Hematopoietic multipotent progenitor cell treated with erythropoietin and hydrocortisone succinate and interleukin-3 and kit ligand, for 8 days (in vitro differentiated cells): ENCODE data around the gene UBE2I.
A peak's percentile ranks its signal among the peaks of the same experiment; 100 is the strongest.

ENCODE experiments used
- DNase-seq: peaks from one replicate; pipeline ENCODE4 v3.0.0-alpha.2; 2015

UBE2I gene

GRCh38 chr16:1330931-1331711 is 21.7 kb downstream of the UBE2I start:
- no peak for DNase-seq

DNA sequence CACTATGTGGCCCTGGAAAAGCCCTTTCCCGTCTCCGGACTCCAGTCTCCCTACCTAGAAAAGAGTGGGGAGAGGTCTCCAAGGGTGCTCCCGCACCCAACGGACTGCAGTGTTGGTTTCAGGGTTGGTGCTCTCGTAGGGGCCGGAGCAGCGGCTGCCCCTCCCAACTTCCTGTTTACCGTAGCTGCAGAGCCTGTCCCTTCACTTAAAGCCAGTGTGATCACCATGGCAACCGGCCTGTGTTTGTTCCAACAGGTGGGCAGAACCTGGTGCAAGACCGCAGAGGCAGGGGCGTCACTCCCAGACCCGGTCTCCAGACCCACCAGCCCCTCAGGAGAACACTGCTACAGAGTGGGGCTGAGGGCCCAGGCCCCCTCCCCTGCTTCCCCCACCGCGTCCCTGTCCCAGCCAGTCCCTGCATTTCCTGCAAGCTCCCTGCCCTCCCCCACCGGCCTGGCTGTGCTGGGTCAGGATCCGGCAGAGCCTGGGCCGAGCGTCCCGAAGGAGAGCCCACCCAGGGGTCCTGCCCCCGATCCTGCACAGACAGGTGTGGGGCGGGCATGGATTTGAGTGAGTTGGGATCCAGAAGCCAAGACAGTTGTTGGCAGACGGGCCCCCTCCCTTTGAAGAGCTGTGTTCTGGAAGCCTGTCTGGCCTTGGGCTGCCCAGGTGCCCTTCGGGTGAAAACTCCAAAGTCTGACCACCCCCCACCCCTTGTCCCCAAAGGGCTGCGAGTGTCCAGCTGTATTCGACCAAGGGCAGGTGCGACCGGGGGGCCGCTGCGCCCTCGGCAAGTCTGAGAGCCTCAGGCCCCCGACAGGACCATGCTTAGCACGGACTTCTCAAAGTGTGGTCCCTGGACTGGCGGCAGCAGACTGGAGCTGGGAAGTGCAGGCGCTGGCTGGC is 22.5 kb downstream of the UBE2I start:
- DNase-seq, result peak; percentile 69

- no peak for DNase-seq
Measured at GRCh38 chr16:1332618-1333148, 23.2 kb downstream of the UBE2I start.

- peak; percentile 28 for DNase-seq
Measured at GRCh38 chr16:1333149-1333812, 23.8 kb downstream of the UBE2I start, which contains the start of gene BAIAP3. TSS of gene BAIAP3 (plus strand) at chr16:1333645. CDS start at chr16:1338550, 4,905 bp downstream.

- DNase-seq, result no peak
Measured at GRCh38 chr16:1333854-1334700, 24.6 kb downstream of the UBE2I start.

DNA sequence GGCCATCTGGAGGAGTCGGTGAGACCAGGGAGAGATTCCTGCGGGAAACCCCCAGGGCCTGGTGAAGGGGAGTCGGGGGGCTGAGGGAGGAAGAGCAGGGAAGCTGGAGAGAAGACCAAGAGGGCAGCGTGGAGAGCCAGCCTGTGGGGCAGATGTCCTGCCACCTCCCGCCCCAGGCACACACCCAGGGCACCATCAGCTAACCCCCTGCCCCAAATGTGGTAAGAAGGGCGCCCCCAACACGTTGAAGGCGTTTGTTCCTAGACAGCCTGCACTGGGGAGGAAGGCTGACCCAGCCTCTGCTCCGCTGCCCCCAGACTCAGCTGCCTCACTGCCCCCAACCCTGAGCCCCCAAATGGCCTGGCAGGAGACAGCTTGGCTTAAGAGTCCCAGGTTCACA is 25.3 kb downstream of the UBE2I start:
- DNase-seq, result no peak

- no peak for DNase-seq
Measured at GRCh38 chr16:1335211-1335971, 26.0 kb downstream of the UBE2I start.

DNA sequence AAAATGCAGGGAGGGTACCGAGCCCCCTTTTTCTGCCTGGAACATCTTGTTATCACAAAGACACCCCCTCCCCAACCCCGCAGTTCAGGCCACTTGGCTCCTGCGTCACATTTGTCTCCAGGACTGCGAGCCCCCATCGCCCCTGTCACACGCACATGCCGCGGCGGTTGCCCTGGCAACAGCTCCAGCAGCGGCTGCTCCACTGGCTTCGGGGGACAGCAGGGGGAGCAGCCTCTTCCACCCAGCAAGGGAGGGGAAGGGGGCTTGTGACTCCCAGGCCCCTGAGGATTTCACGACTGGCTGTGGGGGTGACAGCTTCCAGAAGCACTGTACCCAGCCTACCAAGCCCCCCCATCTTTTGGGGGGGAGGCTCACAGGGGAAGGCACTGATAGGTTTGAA is 26.6 kb downstream of the UBE2I start:
- DNase-seq, result no peak

GRCh38 chr16:1336619-1337018 is 27.2 kb downstream of the UBE2I start:
- DNase-seq, result no peak

DNA sequence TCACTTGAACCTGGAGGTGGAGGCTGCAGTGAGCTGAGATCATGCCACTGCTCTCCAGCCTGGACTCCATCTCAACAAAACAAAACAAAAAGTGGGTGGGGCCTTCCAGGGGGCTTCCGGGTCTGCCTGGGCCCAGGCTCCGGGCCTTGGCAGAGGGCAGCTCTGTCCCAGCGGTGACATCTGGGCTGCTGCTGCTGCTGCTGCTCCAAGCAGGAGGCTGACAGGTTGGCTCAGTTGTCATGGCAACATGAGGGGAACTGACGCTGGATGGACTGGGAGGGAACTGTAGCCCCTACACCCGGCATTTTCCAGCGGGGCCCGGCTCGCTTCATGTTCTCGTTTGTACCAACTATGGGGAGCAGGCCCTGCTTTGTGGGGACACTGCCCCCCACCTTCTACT is 28.1 kb downstream of the UBE2I start:
- no peak for DNase-seq

DNA sequence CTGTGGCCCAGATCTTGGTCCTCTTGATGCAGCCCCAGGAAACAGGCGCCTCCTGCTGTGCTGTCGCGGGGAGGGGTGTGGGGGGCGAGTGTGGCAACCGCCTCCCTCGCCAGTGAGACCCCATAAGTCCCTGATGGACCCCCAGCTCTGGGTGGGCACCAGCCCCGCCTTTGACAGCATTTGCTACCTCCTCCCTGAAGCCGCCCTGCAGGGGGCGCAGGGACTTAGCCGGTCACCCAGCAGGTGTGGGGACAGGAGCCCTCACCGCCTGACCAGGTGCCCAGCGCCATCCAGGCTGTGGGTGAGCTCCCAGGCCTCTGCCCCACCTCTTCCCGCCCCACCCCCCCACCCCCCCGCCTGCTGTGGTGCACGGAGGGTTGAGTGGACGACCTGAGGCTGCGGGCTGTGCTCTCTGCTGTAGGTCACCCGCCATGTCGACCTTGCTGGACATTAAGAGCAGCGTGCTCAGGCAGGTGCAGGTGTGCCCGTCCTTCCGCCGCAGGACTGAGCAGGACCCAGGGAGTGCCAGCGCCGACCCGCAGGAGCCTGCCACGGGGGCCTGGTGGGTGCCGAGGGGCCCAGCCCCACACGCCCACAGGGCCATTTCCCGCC is 28.8 kb downstream of the UBE2I start:
- peak; percentile 31 for DNase-seq

DNA sequence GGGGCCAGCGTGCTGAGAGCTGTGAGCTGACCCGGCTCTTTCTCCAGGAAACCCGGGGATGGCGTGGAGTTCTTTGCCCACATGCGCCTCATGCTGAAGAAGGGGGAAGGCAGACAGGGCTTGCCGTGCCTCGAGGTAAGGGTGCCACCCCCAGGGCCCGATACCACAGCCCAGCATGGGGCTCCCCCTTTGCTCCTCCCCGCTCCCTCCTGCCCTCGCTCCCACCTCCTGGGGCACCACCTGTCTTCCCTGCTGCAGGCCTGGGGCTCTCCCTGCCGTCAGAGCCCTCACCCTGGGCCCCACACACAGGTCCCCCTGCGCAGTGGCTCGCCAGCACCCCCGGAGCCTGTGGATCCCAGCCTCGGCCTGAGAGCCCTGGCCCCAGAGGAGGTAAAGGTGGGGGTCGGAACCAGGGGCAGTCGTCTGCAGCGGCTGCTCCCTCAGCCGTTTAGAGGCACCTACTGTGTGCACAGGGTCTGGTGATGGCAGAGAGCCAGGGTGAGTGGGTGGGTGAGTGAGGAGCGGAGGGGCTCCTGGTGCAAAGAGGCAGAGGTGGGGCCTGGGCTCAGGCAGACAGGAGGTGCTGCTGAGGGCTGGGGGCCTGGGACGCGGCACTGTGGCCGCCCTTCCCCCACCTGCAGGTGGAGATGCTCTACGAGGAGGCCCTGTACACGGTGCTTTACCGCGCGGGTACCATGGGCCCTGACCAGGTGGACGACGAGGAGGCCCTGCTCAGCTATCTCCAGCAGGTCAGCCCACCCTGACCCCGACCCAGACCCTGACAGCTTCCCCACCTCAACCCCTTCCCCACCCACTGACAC is 29.6 kb downstream of the UBE2I start:
- DNase-seq, result no peak

- DNase-seq, result no peak
Measured at GRCh38 chr16:1340730-1341494, 31.5 kb downstream of the UBE2I start.

GRCh38 chr16:1341495-1342420 is 32.3 kb downstream of the UBE2I start:
- no peak for DNase-seq

- DNase-seq, result peak; percentile 97
Measured at GRCh38 chr16:1342526-1343427, 33.3 kb downstream of the UBE2I start.

DNA sequence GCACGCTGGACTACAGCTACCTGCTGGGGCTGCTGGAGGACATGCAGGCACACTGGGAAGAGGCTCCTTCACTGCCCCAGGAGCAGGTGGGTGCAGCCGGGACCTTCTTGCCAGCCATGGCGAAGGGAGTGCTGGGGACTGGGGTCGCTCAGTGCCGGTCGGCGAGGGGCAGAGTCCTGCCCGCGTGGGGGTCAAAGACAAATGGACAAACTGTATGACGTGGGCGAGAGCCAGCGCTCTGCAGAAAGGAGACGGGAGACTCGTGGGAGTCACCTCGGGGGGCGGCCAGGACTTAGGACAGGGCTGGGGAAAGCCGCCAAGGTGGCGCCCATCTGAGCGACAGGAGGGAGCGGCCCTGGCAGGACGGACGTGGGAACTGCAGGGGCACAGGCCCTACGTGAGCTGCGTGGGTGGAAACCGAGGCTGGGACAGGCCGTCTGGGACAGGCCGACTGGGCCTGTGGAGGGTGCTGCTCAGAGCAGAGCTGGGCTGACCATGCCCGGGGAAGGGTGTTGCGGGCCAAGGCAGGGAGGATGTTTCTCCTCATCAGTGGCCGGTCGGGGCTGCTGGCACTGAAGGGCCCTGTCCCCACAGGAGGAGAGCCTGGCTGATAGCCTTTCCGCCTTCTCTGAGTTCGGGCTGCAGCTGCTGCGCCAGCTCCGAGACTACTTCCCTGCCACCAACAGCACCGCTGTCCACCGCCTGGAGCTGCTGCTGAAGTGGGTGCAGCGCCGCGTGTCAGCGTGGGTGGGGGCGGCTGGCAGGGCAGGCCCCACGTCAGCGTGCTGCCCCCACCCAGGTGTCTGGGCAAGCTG is 34.2 kb downstream of the UBE2I start:
- DNase-seq, result no peak
